HS-27A (cell line): ENCODE results near the gene LIPE.
A peak's percentile ranks its signal among the peaks of the same experiment; 100 is the strongest.

ENCODE experiments used
- DNase-seq: peaks from one replicate; pipeline ENCODE4 v3.0.0-alpha.2; 2012; ENCODE audit warnings: low read depth, missing footprints

The LIPE gene

GRCh38 chr19:42378225-42379215, 48.7 kb downstream of the LIPE start:
- DNase-seq: no peak

GRCh38 chr19:42376177-42376555, 51.0 kb downstream of the LIPE start:
- DNase-seq: no peak

- DNase-seq: no peak
These were observed 51.6 kb downstream of the LIPE start for GRCh38 chr19:42375415-42376176.

- DNase-seq: no peak
These were observed 52.3 kb downstream of the LIPE start for GRCh38 chr19:42374826-42375376.

- no peak for DNase-seq
These were observed 56.5 kb downstream of the LIPE start for GRCh38 chr19:42370626-42371175.

GRCh38 chr19:42370068-42370520, 57.1 kb downstream of the LIPE start:
- no peak for DNase-seq

- no peak for DNase-seq
These were observed 57.6 kb downstream of the LIPE start for GRCh38 chr19:42369433-42370067.

GRCh38 chr19:42368765-42369164, 58.4 kb downstream of the LIPE start:
- no peak for DNase-seq

GRCh38 chr19:42368360-42368759, 58.8 kb downstream of the LIPE start:
- no peak for DNase-seq

- no peak for DNase-seq
These were observed 59.3 kb downstream of the LIPE start for GRCh38 chr19:42367929-42368328.

- DNase-seq: no peak
These were observed 60.5 kb downstream of the LIPE start for GRCh38 chr19:42366673-42367072.

GRCh38 chr19:42363614-42364346, 63.4 kb downstream of the LIPE start:
- no peak for DNase-seq

- no peak for DNase-seq
These were observed 64.2 kb downstream of the LIPE start for GRCh38 chr19:42362891-42363440.

- no peak for DNase-seq
These were observed 64.8 kb downstream of the LIPE start for GRCh38 chr19:42362342-42362741.

- no peak for DNase-seq
These were observed 65.7 kb downstream of the LIPE start for GRCh38 chr19:42361545-42361910.

- peak; percentile 17 for DNase-seq
These were observed 66.2 kb downstream of the LIPE start for GRCh38 chr19:42360787-42361544.

GRCh38 chr19:42357290-42357689, 69.9 kb downstream of the LIPE start:
- no peak for DNase-seq

GRCh38 chr19:42356686-42357085, 70.5 kb downstream of the LIPE start:
- DNase-seq: no peak

- DNase-seq: no peak
These were observed 71.3 kb downstream of the LIPE start for GRCh38 chr19:42355896-42356295.
